ENCODE results near the gene NPAS3.

Gene NPAS3

GRCh38 chr14:33774723-33775470, 836.2 kb downstream of the NPAS3 start:
- in situ Hi-C loops (cut with MboI; ENCODE audit: low sequenced_read_pairs) = no loop called here

GRCh38 chr14:33776871-33777270, 838.2 kb downstream of the NPAS3 start:
- in situ Hi-C loops (cut with MboI; ENCODE audit: low sequenced_read_pairs) = no loop called here

GRCh38 chr14:33777681-33778080, 839.0 kb downstream of the NPAS3 start:
- in situ Hi-C loops (cut with MboI; ENCODE audit: low sequenced_read_pairs) = no loop called here

DNA sequence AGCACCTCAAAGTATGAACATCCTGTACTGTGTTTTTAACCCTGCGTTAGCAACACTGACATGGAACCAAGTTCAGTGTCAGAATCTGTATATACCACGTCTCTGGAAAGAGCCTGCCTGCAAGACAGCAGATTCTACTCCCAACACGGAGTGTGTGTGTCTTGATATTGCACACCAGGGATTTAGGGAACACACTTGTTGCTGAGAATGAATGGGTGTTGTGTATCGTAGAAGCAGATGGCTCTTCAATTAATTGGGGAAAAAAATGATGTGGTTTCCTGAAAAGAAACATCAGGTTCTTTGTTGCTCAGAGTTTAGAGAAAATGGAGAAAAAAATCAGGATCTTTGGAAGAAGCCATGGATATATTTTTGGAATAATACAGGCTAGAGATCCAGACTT, 841.4 kb downstream of the NPAS3 start:
- in situ Hi-C loops (cut with MboI; ENCODE audit: low sequenced_read_pairs) = no loop called here

- in situ Hi-C loops (cut with MboI; ENCODE audit: low sequenced_read_pairs) = no loop called here
Observed at GRCh38 chr14:33781236-33781635, 842.6 kb downstream of the NPAS3 start.

DNA sequence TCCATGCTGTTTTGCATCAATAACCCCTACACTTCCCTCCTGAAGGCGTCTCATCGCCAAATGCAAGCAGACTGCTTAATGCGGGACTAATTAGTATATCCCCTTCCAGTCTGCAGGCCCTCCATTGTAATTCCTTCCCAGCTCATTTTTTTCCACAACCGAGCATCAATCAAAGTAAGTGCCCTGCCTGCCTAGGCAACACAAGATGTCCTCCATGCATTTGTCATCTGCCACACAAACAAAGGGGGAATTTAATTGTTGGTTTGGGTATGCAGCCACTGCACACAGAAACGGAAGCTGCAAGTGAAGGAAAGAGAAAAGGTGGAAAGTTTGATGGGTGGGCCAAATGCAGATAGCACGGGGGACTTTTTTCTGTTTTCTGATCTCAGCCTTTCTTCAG, 844.2 kb downstream of the NPAS3 start:
- in situ Hi-C loops (cut with MboI; ENCODE audit: low sequenced_read_pairs) = no loop called here

DNA sequence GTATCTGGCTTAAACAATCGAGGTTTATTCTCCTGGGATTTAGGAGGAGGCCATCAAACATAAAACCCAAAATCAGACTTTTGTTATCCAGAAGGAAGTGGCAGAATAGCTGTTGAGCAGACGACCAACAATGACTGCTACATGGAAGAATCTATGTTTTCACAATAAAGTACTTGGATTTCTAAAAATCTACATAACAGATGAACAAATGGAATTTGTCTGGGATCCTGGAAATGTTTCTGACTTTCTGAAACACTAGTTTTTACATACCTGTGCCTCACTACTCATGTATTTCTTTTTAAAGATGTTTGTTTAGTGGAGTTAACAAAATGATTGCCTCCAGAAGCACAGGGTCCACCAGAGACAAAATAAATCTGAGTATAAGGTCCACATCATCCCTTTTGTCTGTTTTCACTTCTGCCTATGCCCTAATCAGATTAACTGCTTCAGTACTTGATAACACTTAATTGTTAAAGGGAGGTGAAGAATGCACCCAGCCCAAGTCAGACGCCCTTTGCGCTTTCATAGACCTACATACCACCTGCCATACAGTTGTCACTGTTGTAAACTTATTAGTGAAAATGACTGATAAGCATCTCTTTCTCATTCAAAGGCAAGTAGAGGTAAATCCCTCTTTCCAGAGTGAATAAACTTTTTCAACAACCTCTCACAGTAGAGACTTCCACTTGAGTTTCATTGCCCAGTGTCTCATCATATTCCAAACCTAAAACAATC, 847.6 kb downstream of the NPAS3 start:
- in situ Hi-C loops (cut with MboI; ENCODE audit: low sequenced_read_pairs) = no loop called here

GRCh38 chr14:33788161-33788560, 849.5 kb downstream of the NPAS3 start:
- in situ Hi-C loops (cut with MboI; ENCODE audit: low sequenced_read_pairs) = no loop called here

- in situ Hi-C loops (cut with MboI; ENCODE audit: low sequenced_read_pairs) = no loop called here
Observed at GRCh38 chr14:33790996-33791395, 852.3 kb downstream of the NPAS3 start.

- in situ Hi-C loops (cut with MboI; ENCODE audit: low sequenced_read_pairs) = no loop called here
Observed at GRCh38 chr14:33792009-33792719, 853.5 kb downstream of the NPAS3 start.

DNA sequence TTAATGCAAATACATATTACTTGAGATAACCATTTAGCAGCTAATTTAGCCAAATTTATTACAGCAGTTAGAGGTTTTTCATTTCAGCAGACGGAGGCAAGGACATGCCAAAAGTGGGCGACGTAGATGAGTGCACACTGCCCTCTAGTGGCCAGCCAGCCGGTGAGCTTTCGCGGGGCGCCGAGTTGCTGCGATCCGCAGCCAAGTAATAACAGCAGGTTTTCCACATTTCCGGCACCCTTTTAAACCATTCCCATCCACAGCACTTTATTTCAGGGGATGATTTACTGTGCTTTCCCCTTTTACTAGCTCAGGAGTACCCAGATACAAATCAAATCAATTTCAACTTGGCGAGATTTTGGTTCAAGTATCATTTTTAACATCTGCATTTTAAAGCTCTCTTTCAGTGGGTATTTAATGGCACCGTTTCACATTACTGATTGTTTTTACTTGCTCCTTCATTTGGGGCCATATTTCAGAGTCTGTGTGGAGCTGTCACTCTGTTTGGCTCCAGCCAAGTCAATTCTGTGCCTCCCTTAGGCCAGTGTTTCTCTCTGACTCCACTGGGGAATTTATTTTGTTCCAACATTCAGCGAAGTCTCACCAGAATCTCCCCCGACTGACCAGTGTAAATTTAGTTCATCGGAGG, 854.2 kb downstream of the NPAS3 start:
- in situ Hi-C loops (cut with MboI; ENCODE audit: low sequenced_read_pairs) = no loop called here

GRCh38 chr14:33793398-33794110, 854.9 kb downstream of the NPAS3 start:
- in situ Hi-C loops (cut with MboI; ENCODE audit: low sequenced_read_pairs) = no loop called here

- in situ Hi-C loops (cut with MboI; ENCODE audit: low sequenced_read_pairs) = no loop called here
Observed at GRCh38 chr14:33794791-33795305, 856.2 kb downstream of the NPAS3 start.

DNA sequence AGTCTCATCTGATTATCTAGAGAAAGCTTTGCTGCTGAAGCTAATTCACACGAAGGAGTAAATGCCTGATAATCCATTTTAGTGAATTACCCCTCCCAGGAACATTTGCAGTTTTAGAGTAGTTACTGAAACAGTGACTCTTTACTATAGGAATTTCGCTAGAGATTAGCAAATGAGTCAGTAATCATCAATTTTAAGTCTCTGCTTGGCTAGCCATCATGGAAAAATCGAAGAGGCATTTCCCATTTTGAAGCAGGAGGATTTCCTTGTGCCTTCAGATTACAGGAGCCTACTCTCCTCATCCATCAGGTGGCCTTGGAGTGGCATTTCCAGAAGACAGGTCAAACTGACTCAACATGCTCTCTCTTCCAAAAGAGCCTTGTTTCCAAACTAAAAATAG, 857.7 kb downstream of the NPAS3 start:
- in situ Hi-C loops (cut with MboI; ENCODE audit: low sequenced_read_pairs) = no loop called here

DNA sequence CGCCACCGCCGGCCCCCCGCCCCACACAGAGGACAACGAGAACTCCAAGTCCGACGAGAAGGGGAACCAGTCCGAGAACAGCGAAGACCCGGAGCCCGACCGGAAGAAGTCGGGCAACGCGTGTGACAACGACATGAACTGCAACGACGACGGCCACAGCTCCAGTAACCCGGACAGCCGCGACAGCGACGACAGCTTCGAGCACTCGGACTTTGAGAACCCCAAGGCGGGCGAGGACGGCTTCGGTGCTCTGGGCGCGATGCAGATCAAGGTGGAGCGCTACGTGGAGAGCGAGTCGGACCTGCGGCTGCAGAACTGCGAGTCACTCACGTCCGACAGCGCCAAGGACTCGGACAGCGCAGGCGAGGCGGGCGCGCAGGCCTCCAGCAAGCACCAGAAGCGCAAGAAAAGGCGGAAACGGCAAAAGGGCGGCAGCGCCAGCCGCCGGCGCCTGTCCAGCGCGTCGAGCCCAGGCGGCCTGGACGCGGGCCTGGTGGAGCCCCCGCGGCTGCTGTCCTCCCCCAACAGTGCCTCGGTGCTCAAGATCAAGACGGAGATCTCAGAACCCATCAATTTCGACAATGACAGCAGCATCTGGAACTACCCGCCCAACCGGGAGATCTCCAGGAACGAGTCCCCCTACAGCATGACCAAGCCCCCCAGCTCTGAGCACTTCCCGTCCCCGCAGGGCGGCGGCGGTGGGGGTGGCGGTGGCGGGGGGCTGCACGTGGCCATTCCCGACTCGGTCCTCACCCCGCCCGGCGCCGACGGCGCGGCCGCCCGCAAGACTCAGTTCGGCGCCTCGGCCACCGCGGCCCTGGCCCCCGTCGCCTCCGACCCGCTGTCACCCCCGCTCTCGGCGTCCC, 861.3 kb downstream of the NPAS3 start:
- in situ Hi-C loops (cut with MboI; ENCODE audit: low sequenced_read_pairs) = no loop called here

- in situ Hi-C loops (cut with MboI; ENCODE audit: low sequenced_read_pairs) = no loop called here
Observed at GRCh38 chr14:33800735-33801163, 862.1 kb downstream of the NPAS3 start.

- in situ Hi-C loops (cut with MboI; ENCODE audit: low sequenced_read_pairs) = no loop called here
Observed at GRCh38 chr14:33802737-33803136, 864.1 kb downstream of the NPAS3 start.

GRCh38 chr14:33805593-33805992, 866.9 kb downstream of the NPAS3 start:
- in situ Hi-C loops (cut with MboI; ENCODE audit: low sequenced_read_pairs) = no loop called here

DNA sequence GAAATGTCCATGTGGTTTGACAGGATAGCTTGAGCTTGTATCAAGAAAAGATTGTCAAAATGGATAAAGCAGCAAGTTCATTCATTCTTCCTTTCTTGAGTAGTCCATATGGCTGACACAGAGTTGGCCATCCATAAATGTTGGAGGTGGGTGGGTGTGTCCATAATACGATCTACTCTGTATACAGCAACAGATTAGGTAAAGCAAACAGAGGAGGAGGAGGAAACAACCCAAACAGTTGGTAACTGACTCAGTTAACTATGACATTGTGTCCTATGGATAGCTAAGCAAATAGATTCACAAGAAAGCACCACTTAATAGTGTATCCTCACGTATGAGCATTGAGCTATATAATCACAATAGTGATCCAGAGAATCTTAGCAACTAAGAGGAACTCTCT, 868.2 kb downstream of the NPAS3 start:
- in situ Hi-C loops (cut with MboI; ENCODE audit: low sequenced_read_pairs) = no loop called here

Data from hTERT RPE-1 (cell line).